TTC549 (cell line): ENCODE data around the gene ANKDD1A.

Experiments used
- FAIRE-seq: peaks from 2 replicates; lab custom pipeline; 2012; peaks lifted over from hg19 to GRCh38; lab: Jason Lieb, UNC

The ANKDD1A gene

DNA sequence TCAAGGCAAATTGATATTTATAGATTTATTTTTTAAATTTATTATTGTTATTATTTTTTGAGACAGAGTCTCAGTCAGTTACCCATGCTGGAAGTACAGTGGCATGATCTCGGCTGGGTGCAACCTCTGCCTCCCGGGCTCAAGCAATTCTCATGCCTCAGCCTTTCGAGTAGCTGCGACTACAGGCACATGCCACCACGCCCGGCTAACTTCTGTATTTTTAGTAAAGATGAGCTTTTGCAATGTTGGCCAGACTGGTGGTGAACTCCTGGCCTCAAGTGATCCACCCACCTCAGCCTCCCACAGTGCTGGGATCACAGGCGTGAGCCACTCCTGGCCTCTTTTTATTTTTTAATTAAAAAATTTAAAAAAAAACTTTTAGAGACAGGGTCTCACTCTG lies 59.0 kb downstream of the ANKDD1A start:
- FAIRE-seq: no peak

- FAIRE-seq: no peak
These were observed 63.7 kb downstream of the ANKDD1A start for GRCh38 chr15:64975390-64975789.

GRCh38 chr15:64979252-64979710 lies 67.6 kb downstream of the ANKDD1A start:
- no peak for FAIRE-seq

DNA sequence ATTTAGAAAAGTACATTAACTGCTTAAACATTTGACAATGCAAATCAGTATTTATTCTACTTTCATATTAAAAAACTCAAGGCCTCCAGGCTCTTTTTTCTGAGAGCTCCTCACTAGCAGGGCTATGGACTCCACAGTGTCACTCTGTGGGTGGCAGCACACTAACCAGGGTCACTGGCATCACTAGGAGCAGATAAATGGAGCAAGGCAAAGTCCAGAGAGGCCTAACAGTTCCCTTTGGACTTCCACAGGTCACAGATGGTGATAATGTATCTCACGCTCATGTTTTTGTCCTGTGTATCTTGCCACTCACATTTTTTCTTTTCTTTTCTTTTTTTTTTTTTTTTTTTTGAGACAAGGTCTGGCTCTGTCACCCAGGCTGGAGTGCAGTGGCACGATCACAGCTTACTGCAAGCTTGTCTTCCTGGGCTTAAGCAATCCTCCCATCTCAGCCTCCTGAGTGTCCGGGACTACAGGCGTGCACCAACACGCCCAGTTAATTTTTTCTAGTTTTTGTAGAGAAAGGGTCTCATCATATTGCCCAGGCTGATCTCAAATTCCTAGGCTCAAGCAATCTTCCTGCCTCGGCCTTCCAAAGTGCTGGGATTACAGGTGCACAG lies 70.2 kb downstream of the ANKDD1A start:
- FAIRE-seq: no peak

DNA sequence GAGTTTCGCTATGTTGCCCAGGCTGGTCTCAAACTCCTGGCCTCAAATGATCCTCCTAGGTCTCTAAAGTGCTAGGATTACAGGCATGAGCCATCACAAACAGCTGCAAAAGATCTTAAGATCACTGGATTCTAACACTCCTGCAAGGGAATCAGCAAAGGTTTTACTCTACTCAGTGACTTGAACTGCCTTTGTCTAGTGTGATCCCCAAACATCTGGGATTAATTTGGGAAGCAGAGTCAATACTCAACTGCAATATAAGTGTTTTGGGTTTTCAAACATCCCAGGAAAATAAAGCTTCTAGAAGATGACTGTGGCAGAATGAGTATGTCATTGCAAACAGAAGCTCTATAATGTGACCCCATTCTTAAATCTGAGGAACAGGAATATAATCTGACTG lies 70.8 kb downstream of the ANKDD1A start:
- no peak for FAIRE-seq

GRCh38 chr15:64985366-64986033 lies 73.8 kb downstream of the ANKDD1A start:
- FAIRE-seq: no peak

DNA sequence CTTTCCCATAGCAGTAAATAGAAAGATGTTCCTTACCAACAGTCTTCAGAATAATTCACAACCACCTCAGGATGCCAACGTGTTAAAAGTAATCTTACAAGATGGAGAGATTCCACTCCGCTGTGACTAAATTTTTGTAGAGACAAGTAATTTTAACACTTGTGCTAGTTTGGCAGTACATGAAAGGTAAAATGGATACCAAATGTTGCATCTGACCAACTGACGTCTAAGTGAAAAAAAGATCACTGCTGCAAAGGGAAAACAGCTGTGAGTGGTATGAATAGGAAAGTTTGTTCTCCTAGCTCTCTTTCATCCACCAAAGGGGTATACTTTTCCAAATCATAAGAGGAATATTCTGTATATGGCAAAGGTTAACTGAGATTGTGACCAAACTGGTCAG lies 75.4 kb downstream of the ANKDD1A start:
- FAIRE-seq: no peak

- FAIRE-seq: no peak
These were observed 77.9 kb downstream of the ANKDD1A start, which contains the start of gene SPG21 for GRCh38 chr15:64989416-64990167. TSS of gene SPG21 (minus strand) at chr15:64989914. CDS start at chr15:64983569, 6,345 bp downstream.

DNA sequence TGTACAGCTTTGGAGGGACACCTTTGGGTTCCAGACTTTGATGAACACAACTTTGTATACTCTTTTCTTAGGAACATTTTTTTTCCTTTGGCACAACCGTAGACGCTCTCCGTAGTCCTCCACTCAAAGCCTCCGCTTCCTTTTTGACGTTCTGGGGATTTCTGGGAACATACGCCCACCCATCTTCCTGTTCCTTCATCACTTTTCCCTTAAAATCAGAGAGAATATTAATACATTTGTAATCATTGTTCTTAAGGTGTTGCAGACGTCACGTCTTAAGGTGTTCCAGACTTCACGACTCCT lies 78.4 kb downstream of the ANKDD1A start:
- FAIRE-seq: no peak

DNA sequence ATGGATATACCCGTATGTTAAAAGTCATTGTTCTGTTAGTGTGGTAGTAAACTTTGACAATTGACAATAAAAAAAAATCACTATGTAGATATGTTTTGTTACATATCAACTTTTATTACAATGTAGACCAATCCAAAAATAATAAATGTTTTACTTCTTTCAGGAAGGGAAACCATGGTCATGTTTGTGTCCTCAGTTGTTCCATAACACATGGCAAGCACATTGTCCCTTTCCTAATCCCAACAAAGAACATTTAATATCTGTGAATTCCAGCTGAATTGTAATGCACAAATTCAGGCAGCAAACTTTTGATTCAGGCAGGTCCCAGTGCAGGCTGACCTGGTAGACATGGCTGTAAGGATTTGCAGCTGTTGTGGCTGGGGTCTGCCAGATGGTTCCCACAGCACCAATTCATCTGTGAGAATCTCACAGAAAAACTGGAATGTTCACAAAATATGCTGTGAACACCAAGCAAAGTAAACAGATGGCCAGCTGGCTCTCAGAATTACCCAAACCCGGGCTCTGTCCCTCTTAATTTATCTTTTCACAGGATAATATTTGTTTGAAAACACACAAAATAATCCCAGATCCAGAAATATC lies 79.9 kb downstream of the ANKDD1A start:
- FAIRE-seq: no peak

DNA sequence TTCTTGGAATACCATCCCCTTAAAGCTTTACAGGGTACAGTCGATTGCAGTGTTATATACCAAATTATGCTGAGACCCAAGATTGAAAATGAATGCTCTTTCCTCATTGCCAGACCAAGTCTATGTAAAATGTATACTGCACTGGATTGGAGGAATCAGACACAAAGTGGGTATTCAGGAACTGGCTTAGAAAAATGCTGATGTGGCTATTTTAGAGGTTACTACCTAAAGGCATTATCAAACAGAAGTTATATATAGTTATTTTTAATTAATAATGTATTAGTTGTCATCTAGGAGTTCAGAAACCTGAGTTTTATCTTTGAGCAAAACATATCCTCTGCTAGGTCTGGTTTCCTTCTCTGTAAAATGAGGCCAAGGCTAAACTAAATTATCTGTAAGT lies 81.6 kb downstream of the ANKDD1A start:
- no peak for FAIRE-seq

GRCh38 chr15:64997066-64997465 lies 85.4 kb downstream of the ANKDD1A start:
- no peak for FAIRE-seq

DNA sequence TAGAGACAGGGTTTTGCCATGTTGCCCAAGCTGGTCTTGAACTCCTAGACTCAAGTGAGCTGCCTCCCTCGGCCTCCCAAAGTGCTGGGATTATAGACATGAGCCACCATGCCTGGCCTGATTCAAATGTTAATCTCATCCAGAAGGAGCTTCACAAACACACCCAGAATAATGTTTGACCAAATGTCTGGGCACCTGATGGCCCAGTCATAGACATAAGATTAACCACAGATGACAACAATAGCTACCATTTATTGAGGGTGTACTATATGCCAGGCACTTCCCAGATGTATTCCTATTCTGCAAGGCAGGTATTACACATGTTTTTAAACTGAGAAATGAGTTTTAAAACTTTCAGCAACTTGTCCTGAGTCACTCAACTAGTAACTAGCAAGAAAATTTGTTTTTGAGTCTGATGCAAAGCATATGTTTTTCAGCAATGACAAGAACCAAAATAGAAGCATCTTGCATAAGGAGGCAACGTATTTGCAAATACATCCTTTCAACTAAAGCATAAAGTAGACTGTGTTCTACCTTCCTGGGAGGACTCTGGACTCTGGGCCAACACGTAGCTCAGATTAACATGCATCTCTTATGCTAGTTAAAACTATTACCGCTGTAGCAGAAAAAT lies 86.2 kb downstream of the ANKDD1A start:
- no peak for FAIRE-seq

- FAIRE-seq: no peak
These were observed 93.3 kb downstream of the ANKDD1A start for GRCh38 chr15:65004993-65005392.

DNA sequence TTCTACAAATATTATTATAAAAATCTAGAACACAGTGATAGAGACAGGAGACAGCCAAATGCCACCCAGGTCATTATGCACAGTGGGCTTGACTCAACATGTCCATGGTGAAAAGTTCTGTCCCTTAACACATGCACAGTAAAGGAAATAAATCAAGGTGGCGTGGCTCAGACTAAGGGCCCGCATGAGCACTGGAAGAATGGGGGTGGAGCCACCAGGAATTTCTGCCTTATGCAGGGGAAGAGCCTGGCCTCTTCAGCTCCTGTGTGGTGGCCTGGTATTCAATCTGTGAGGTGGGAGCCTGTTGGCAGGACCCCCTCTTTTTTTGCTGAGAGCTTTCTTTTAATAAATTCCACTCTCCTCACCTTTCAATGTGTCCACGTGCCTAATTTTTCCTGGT lies 95.2 kb downstream of the ANKDD1A start:
- no peak for FAIRE-seq
